Activated T-helper 9 cell treated with anti-CD3 and anti-CD28 coated beads, Interleukin-2, amount 50 U/mL, for 16 hours (primary cell): ENCODE data around the gene ZEB1.
"Not testable (repeated sequence)": the region's sequence is repeated elsewhere in the genome, so short reads cannot be mapped to it uniquely, and the experiment has no call there.

ENCODE experiments used
- DNase-seq: peaks from one replicate; pipeline ENCODE4 v3.0.0-alpha.2; 2020; ENCODE audit warnings: low read depth

Gene ZEB1

GRCh38 chr10:31422634-31423033 lies 103.6 kb downstream of the ZEB1 start:
- no peak for DNase-seq

GRCh38 chr10:31424473-31424872 lies 105.5 kb downstream of the ZEB1 start:
- DNase-seq = no peak

- no peak for DNase-seq
Measured at GRCh38 chr10:31426401-31426800, 107.4 kb downstream of the ZEB1 start.

- not testable (repeated sequence) for DNase-seq
Measured at GRCh38 chr10:31427334-31427733, 108.3 kb downstream of the ZEB1 start.

GRCh38 chr10:31428499-31428898 lies 109.5 kb downstream of the ZEB1 start:
- not testable (repeated sequence) for DNase-seq

- DNase-seq = no peak
Measured at GRCh38 chr10:31431021-31431420, 112.0 kb downstream of the ZEB1 start.

GRCh38 chr10:31437959-31438358 lies 118.9 kb downstream of the ZEB1 start:
- no peak for DNase-seq

GRCh38 chr10:31451766-31452165 lies 132.8 kb downstream of the ZEB1 start:
- no peak for DNase-seq

- DNase-seq = no peak
Measured at GRCh38 chr10:31456468-31456867, 137.5 kb downstream of the ZEB1 start.

GRCh38 chr10:31457858-31458257 lies 138.8 kb downstream of the ZEB1 start:
- no peak for DNase-seq

GRCh38 chr10:31458974-31459373 lies 140.0 kb downstream of the ZEB1 start:
- no peak for DNase-seq

GRCh38 chr10:31460242-31460641 lies 141.2 kb downstream of the ZEB1 start:
- no peak for DNase-seq

GRCh38 chr10:31464552-31464951 lies 145.5 kb downstream of the ZEB1 start:
- no peak for DNase-seq

- no peak for DNase-seq
Measured at GRCh38 chr10:31466313-31466712, 147.3 kb downstream of the ZEB1 start.

- DNase-seq = no peak
Measured at GRCh38 chr10:31467791-31468535, 148.9 kb downstream of the ZEB1 start.

GRCh38 chr10:31468536-31468859 lies 149.5 kb downstream of the ZEB1 start:
- DNase-seq = no peak

- no peak for DNase-seq
Measured at GRCh38 chr10:31475519-31475918, 156.5 kb downstream of the ZEB1 start.

GRCh38 chr10:31476088-31476487 lies 157.1 kb downstream of the ZEB1 start:
- no peak for DNase-seq

GRCh38 chr10:31477584-31477983 lies 158.6 kb downstream of the ZEB1 start:
- no peak for DNase-seq

- DNase-seq = no peak
Measured at GRCh38 chr10:31479752-31480151, 160.7 kb downstream of the ZEB1 start.

- DNase-seq = no peak
Measured at GRCh38 chr10:31483546-31483945, 164.5 kb downstream of the ZEB1 start.

- DNase-seq = no peak
Measured at GRCh38 chr10:31484431-31485135, 165.6 kb downstream of the ZEB1 start.

- DNase-seq = no peak
Measured at GRCh38 chr10:31490858-31491504, 172.0 kb downstream of the ZEB1 start.
